ENCODE results near the gene FGD5. TPM values are rescaled to one million over a fixed set of nuclear protein-coding genes. Genes with fewer than 3 reads are reported as not detected.

Gene FGD5
- total RNA-seq = 10 to 100 TPM in 1 of 4 donors, 1 to 10 TPM in 3; 3.8 to 10.2 (median 7.6) TPM

DNA sequence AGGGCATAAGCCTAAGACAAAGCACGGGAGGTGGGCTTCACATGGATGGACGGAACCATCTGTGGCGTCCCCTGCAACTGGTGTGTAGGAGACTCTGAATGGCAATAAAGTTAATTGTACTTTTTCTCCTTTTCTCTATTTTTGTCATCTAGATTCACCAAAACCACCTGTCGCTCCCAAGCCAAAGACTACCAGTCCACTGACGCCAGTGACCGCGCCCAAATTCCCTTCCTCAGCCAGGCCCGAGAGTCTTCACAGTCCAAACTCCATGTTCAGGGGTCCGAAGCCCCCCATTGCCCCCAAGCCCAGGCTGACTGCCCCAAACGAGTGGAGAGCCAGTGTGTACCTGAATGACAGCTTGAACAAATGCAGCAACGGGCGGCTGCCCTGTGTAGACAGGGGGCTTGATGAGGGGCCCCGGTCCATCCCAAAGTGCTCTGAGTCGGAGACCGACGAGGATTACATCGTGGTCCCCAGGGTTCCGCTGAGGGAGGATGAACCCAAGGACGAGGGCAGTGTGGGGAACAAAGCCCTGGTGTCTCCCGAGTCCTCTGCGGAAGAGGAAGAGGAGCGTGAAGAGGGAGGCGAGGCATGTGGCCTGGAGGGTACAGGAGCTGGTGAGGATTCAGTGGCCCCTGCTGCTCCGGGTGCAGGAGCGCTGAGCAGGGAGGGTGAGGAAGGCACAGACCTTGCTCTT is at the start of gene FGD5:
FGD5 (plus strand) TSS at position 159 of the 697 bp plus-strand sequence; CDS start at position 269, 110 bp downstream.
- 88% methylated on average over 25 of the region's 25 CpGs for WGBS, 2 donors
- TF ChIP-seq, protein P1, sequence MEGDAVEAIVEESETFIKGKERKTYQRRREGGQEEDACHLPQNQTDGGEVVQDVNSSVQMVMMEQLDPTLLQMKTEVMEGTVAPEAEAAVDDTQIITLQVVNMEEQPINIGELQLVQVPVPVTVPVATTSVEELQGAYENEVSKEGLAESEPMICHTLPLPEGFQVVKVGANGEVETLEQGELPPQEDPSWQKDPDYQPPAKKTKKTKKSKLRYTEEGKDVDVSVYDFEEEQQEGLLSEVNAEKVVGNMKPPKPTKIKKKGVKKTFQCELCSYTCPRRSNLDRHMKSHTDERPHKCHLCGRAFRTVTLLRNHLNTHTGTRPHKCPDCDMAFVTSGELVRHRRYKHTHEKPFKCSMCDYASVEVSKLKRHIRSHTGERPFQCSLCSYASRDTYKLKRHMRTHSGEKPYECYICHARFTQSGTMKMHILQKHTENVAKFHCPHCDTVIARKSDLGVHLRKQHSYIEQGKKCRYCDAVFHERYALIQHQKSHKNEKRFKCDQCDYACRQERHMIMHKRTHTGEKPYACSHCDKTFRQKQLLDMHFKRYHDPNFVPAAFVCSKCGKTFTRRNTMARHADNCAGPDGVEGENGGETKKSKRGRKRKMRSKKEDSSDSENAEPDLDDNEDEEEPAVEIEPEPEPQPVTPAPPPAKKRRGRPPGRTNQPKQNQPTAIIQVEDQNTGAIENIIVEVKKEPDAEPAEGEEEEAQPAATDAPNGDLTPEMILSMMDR (IDR thresholded peaks at IDR 0.05) = no peak
- no peak for TF ChIP-seq POLR2A (IDR thresholded peaks at IDR 0.05)
- no peak for DNase-seq (ENCODE audit: low spot score in 2 of 2)
- intact Hi-C loops (cut with DNase I; ENCODE audit: low total_unique reads) = no loop called here
- H3K4me3 ChIP-seq (ENCODE audit: low read depth, poor library complexity, severe bottlenecking) = no peak within 1 kb of the TSS

GRCh38 chr3:14769544-14770325 is 49.0 kb upstream of the FGD5 start:
- DNase-seq (ENCODE audit: low spot score in 2 of 2) = peak in 1 of 2 donors; percentile 72
- 84 to 94% methylated on average over 11 of the region's 11 CpGs for WGBS, 2 donors
- intact Hi-C loops (cut with DNase I; ENCODE audit: low total_unique reads) = no loop called here
- TF ChIP-seq, protein P1 (IDR thresholded peaks at IDR 0.05) = no peak
- TF ChIP-seq POLR2A (IDR thresholded peaks at IDR 0.05) = no peak
- no peak overlapping the region for H3K4me3 ChIP-seq (ENCODE audit: low read depth, poor library complexity, severe bottlenecking)

GRCh38 chr3:14770591-14770990 is 48.2 kb upstream of the FGD5 start:
- peak in 1 of 2 donors; percentile 60 for DNase-seq (ENCODE audit: low spot score in 2 of 2)
- 88 to 95% methylated on average over 7 of the region's 7 CpGs for WGBS, 2 donors
- H3K4me3 ChIP-seq (ENCODE audit: low read depth, poor library complexity, severe bottlenecking) = no peak overlapping the region
- intact Hi-C loops (cut with DNase I; ENCODE audit: low total_unique reads) = no loop called here
- TF ChIP-seq, protein P1 (IDR thresholded peaks at IDR 0.05) = no peak
- TF ChIP-seq POLR2A (IDR thresholded peaks at IDR 0.05) = no peak

DNA sequence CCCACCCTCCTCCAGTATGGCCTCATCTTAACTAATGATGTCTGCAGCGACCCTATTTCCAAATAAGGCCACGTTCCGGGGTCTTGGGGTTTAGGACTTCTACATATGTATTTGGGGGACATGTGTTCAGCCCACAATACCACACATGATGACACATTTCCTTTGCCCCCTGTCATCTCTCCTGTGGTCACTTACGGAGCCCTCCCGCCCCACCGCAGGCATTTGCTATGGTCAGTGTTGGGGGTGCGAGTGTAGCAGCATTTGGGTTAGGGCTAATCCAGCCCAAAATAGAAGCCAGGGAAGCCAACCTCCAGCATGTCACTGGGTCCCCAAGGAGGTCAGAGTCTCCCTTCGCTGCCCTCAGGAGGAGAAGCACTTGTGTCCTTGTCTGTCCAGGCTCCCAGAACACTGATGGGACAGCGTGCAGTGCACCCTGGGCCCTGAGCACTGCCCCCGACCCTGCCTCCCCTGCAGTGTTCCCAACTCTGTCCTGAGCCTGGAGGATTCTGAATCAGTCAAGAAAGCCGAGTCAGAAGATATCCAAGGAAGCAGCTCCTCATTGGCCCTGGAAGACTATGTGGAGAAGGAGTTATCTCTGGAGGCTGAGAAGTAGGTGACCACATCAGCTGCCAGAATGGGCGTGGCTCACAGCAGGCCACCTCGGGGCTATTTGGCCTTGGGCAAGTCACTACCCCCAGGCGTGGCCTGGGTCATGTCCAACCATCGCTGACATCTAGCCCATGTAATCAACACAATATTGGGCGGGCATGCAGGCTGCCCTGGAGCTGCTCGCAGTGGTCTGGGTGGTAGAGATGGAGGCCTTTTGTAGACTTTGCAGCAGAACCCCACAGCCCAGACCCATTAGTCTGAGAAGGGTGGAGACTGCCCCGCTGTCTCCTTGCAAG is 46.9 kb upstream of the FGD5 start:
- intact Hi-C loops (cut with DNase I; ENCODE audit: low total_unique reads) = no loop called here
- no peak overlapping the region for H3K4me3 ChIP-seq (ENCODE audit: low read depth, poor library complexity, severe bottlenecking)
- no peak for TF ChIP-seq POLR2A (IDR thresholded peaks at IDR 0.05)
- TF ChIP-seq, protein P1 (IDR thresholded peaks at IDR 0.05) = no peak
- DNase-seq (ENCODE audit: low spot score in 2 of 2) = peak; percentile 11 to 70
- WGBS, 2 donors = 90 to 94% methylated on average over 16 of the region's 18 CpGs

DNA sequence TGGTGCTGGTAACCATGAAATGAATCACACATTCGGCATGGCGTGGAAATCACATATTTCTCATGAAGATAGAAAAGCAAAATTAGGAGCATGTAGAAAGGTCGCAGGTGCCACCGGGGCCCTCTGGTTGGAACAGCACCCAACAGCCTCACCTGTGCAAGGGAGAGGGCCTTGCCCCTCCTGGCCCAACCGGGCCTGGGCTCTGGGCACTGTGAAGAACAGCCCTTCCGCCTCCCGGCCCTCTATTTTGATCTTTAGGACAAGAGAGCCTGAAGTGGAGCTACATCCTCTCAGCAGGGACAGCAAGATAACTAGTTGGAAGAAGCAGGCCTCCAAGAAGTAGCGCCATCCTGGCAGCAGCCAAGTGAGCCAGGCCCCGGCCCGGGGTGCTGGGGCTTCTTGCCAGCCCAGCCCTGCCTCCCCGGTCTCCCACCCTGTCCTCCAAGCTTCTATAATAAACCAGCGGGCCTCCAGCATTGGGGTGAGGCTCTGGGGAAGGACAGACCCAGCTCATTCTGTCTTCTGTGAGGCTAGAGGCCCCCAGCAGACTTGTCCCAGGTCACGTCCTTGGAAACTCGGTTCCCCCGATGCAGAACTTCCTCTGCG is 46.1 kb upstream of the FGD5 start:
- 80 to 91% methylated on average over 15 to 16 of the region's 16 CpGs for WGBS, 2 donors
- no peak overlapping the region for H3K4me3 ChIP-seq (ENCODE audit: low read depth, poor library complexity, severe bottlenecking)
- intact Hi-C loops (cut with DNase I; ENCODE audit: low total_unique reads) = no loop called here
- TF ChIP-seq, protein P1 (IDR thresholded peaks at IDR 0.05) = no peak
- no peak for TF ChIP-seq POLR2A (IDR thresholded peaks at IDR 0.05)
- DNase-seq (ENCODE audit: low spot score in 2 of 2) = peak in 1 of 2 donors; percentile 76
